ENCODE data around the gene RALBP1.

GRCh38 chr18:9559253-9559652 is 83.9 kb downstream of the RALBP1 start:
- TF ChIP-seq POLR2A (IDR thresholded peaks at IDR 0.05) = no peak
- TF ChIP-seq, protein P1, sequence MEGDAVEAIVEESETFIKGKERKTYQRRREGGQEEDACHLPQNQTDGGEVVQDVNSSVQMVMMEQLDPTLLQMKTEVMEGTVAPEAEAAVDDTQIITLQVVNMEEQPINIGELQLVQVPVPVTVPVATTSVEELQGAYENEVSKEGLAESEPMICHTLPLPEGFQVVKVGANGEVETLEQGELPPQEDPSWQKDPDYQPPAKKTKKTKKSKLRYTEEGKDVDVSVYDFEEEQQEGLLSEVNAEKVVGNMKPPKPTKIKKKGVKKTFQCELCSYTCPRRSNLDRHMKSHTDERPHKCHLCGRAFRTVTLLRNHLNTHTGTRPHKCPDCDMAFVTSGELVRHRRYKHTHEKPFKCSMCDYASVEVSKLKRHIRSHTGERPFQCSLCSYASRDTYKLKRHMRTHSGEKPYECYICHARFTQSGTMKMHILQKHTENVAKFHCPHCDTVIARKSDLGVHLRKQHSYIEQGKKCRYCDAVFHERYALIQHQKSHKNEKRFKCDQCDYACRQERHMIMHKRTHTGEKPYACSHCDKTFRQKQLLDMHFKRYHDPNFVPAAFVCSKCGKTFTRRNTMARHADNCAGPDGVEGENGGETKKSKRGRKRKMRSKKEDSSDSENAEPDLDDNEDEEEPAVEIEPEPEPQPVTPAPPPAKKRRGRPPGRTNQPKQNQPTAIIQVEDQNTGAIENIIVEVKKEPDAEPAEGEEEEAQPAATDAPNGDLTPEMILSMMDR (IDR thresholded peaks at IDR 0.05) = no peak

Measured in Peyer's patch (tissue), 4 donors.